Nephron (organoid): Measurements from ENCODE around the gene AMBP.

Experiments used
- H3K27ac Mint-ChIP-seq, 3 experiments: 2 replicates each; pipeline ENCODE4 v1.8.0; 2020; ENCODE audit warnings: mixed read lengths in 3 of 3, mild to moderate bottlenecking in 2 of 3, moderate library complexity in 1 of 3
- H3K27me3 Mint-ChIP-seq: 2 replicates; pipeline ENCODE4 v1.8.0; 2021; ENCODE audit warnings: low read depth, mild to moderate bottlenecking, moderate library complexity, mixed read lengths
- H3K36me3 Mint-ChIP-seq: 2 replicates; pipeline ENCODE4 v1.8.0; 2020; ENCODE audit warnings: low read depth, mixed read lengths
- H3K4me1 Mint-ChIP-seq: 2 replicates; pipeline ENCODE4 v1.8.0; 2020; ENCODE audit warnings: mixed read lengths
- H3K4me3 Mint-ChIP-seq, 3 experiments: 2 replicates each; pipeline ENCODE4 v1.8.0; 2020; ENCODE audit warnings: mild to moderate bottlenecking in 3 of 3, mixed read lengths in 3 of 3, moderate library complexity in 2 of 3
- H3K9me3 Mint-ChIP-seq: 2 replicates; pipeline ENCODE4 v1.8.0; 2020; ENCODE audit warnings: mixed read lengths
- TF ChIP-seq, protein P1 (sequence below), 3 experiments: fragments of 200-600 bp; sonication (generic); IDR thresholded peaks; one replicate each; pipeline ENCODE4 v1.5.0; 2021; ENCODE audit warnings: antibody characterized with exemption in 3 of 3; ENCODE audit not compliant: unreplicated experiment in 3 of 3

AMBP gene

DNA sequence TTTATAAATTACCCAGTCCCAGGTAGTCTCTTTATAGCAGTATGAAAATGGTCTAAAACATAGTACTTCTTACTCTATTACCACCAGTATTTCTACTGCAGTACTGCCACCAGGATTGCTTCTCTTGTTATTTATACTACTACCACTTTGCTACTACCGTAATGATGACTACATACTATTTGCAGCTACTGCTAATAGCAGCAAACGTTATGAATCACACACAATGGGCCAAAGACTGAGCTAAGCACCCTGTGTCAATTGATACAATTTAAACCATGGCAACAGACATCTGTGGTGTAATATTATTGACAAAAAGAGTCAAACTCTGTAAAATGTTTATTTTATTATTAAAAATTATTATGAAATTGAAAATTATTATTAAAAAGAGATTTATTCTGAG is 36.3 kb upstream of the AMBP start:
- Mint-ChIP-seq H3K27ac (no peak overlapping the region), H3K36me3 (no peaks in the 10 kb centered on the region), H3K4me1 (peaks cover 10% of the 10 kb centered on the region), H3K9me3 (no peaks in the 10 kb centered on the region), H3K27me3 (peaks cover 17% of the 10 kb centered on the region), H3K4me3 (no peak overlapping the region)
- TF ChIP-seq, protein P1, sequence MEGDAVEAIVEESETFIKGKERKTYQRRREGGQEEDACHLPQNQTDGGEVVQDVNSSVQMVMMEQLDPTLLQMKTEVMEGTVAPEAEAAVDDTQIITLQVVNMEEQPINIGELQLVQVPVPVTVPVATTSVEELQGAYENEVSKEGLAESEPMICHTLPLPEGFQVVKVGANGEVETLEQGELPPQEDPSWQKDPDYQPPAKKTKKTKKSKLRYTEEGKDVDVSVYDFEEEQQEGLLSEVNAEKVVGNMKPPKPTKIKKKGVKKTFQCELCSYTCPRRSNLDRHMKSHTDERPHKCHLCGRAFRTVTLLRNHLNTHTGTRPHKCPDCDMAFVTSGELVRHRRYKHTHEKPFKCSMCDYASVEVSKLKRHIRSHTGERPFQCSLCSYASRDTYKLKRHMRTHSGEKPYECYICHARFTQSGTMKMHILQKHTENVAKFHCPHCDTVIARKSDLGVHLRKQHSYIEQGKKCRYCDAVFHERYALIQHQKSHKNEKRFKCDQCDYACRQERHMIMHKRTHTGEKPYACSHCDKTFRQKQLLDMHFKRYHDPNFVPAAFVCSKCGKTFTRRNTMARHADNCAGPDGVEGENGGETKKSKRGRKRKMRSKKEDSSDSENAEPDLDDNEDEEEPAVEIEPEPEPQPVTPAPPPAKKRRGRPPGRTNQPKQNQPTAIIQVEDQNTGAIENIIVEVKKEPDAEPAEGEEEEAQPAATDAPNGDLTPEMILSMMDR (IDR thresholded peaks at IDR 0.05; ENCODE audit: unreplicated experiment in 3 of 3) = no peak

DNA sequence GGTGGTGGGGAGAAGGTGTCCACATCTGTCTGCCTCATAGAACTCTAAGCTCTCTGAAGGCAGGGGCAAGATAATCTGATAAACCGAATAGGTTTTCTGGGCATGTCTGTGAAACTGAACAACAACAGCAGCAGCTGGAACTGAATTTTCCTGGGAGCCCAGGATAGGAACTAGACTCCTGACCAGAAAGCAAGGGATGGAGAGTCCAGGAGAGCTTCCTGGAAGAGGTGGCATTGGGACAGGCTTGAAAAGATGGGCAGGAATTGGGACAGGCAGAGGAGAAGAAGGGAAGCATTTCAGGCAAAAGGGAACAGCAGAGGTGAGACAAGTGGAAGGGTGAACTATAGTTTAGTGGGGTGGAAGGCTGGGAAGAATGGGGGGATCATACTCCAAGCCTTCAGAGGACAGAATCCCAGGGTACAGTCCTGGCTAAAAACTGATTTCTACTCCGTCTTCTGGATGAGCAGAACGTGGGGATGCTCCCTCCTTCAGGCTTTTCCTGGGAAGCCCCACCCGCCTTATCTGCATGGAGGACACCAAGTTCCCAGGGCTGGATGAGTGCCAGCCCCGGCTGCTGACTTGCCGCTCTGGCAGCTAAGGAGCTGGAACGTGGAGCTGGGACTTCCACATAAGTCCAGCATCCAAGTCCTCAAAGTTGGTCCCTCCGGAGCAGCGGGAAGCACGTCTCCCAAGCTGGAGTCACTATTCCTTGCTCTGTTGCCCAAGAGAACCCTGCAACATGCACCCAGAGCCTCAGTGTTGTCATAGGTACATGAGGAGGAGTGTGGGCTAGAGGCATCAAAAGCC is 34.9 kb upstream of the AMBP start:
- TF ChIP-seq, protein P1 (IDR thresholded peaks at IDR 0.05; ENCODE audit: unreplicated experiment in 3 of 3) = no peak
- no peak overlapping the region for H3K4me3 Mint-ChIP-seq
- H3K27ac Mint-ChIP-seq = no peak overlapping the region
- H3K9me3 Mint-ChIP-seq = no peaks in the 10 kb centered on the region
- peaks cover 22% of the 10 kb centered on the region for H3K27me3 Mint-ChIP-seq
- peaks cover under 1% of the 10 kb centered on the region for H3K4me1 Mint-ChIP-seq
- no peaks in the 10 kb centered on the region for H3K36me3 Mint-ChIP-seq

DNA sequence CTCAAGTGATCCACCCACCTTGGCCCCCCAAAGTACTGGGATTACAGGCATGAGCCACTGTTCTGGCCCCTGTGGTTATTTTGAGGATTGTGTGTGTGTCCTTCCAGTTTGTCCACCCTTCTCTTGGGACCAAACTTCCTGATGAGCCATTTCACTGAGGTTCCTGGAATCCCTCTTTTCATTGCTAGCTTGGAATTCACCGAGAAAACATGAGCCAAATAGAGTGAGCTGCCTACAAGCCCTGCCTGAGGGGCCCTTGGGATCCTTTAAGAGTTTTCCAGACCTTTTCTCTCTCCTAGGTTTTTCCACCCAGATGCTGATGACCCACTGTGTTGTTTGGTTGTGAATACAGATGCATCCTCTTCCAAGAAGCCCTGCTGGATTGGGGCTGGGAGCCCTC is 34.2 kb upstream of the AMBP start:
- TF ChIP-seq, protein P1 (IDR thresholded peaks at IDR 0.05; ENCODE audit: unreplicated experiment in 3 of 3) = no peak

DNA sequence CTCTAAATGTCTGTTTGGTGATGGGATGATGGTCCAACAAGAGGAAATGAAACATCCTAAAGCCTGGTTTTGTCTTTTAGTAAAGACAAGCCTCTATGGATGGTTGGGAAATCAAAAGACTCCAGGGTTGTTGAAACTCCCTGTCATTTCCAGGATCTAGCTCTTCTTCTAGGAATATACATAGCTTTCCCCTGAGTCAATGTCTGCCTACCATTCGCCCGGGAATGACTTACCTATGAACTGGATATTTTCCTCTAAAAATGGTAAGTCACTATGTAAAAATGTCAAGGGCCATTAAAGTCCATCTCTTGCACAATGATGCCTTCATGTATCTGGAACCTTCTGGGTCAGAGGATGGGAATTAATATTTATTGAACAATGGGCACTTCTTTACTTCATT is 32.1 kb upstream of the AMBP start:
- H3K4me3 Mint-ChIP-seq = no peak overlapping the region
- H3K36me3 Mint-ChIP-seq = no peaks in the 10 kb centered on the region
- TF ChIP-seq, protein P1 (IDR thresholded peaks at IDR 0.05; ENCODE audit: unreplicated experiment in 3 of 3) = no peak
- H3K4me1 Mint-ChIP-seq = peaks cover 2% of the 10 kb centered on the region
- H3K27ac Mint-ChIP-seq = no peak overlapping the region
- H3K27me3 Mint-ChIP-seq = peaks cover 26% of the 10 kb centered on the region
- no peaks in the 10 kb centered on the region for H3K9me3 Mint-ChIP-seq

More for the DNA sequence above, 34.2 kb upstream of the AMBP start:
- Mint-ChIP-seq H3K4me1 (no peaks in the 10 kb centered on the region), H3K36me3 (no peaks in the 10 kb centered on the region), H3K4me3 (no peak overlapping the region), H3K27ac (no peak overlapping the region), H3K9me3 (no peaks in the 10 kb centered on the region), H3K27me3 (peaks cover 26% of the 10 kb centered on the region)

DNA sequence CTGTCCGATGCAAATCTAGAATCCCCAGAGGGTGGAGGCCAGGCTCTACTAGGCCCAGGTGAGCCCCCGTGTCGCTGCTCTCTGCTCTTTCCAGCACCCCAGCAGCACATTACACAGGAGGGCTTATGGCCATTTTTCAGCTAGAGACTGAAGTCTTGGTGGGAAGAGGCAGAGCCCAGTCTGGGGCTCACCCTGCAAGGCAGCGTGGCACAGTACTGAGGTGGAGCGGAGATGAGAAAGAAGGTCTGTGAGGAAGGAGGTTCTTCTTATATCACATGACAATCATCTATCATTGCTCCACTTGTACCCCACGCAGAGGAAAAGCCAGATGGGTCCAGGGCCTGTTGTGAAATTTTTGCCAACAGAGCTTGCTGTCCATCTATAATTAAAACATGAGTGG is 31.0 kb upstream of the AMBP start:
- Mint-ChIP-seq H3K36me3 (no peaks in the 10 kb centered on the region), H3K9me3 (no peaks in the 10 kb centered on the region), H3K27me3 (peaks cover 26% of the 10 kb centered on the region), H3K27ac (no peak overlapping the region), H3K4me1 (peaks cover 5% of the 10 kb centered on the region), H3K4me3 (no peak overlapping the region)
- TF ChIP-seq, protein P1 (IDR thresholded peaks at IDR 0.05; ENCODE audit: unreplicated experiment in 3 of 3) = no peak
